ENCODE measurements around the gene TACC2.

DNA sequence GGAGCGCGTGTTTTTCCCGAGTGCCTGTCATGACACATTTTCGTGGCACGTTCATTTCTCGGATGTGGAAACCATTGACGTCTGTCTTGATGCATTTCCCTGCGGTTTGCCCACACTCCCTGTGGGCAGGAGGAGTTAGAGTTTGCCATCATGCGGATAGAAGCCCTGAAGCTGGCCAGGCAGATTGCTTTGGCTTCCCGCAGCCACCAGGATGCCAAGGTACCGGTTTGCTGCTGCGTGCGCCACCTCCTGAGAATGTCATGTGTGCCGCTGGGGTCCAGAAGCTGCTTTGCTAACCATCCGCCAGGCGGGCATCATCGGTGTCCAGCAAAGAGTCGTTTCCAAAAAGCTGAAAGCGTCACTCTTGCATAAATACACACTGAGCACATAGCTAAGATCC is 241.3 kb downstream of the TACC2 start:
- TF ChIP-seq CTCF (IDR thresholded peaks at IDR 0.05) (no peak), POLR2A (IDR thresholded peaks at IDR 0.05) (no peak), EP300 (IDR thresholded peaks at IDR 0.05) (no peak), POLR2AphosphoS5 (IDR thresholded peaks at IDR 0.05) (no peak)

Data from gastroesophageal sphincter (tissue), 3 donors.